Activated CD4-positive, alpha-beta T cell treated with anti-CD3 and anti-CD28 coated beads for 36 hours (primary cell): ENCODE results near the gene KLHL29. TPM values are rescaled to one million over a fixed set of nuclear protein-coding genes. Genes with fewer than 3 reads are reported as not detected.

Source experiments
- ATAC-seq: fragments of 200-7000 bp; cut with Tn5 transposase; one replicate; pipeline ENCODE4 v1.10.0; 2021; ENCODE audit warnings: mild to moderate bottlenecking, moderate library complexity
- CTCF ChIA-PET: fragments of 350-600 bp; sonication (Branson Sonifier 250); formaldehyde crosslinking; loops from one replicate; lab custom pipeline; 2021; ENCODE audit warnings: antibody characterized with exemption; lab: Charles Lee
- POLR2A ChIA-PET: fragments of 350-600 bp; sonication (Branson Sonifier 250); formaldehyde crosslinking; loops from one replicate; lab custom pipeline; 2021; ENCODE audit warnings: antibody characterized with exemption, inconsistent platforms; lab: Charles Lee
- DNase-seq: peaks from one replicate; pipeline ENCODE4 v3.0.0-alpha.2; 2020
- H3K27ac Mint-ChIP-seq: one replicate; pipeline ENCODE4 v1.8.0; 2021; ENCODE audit warnings: mixed read lengths
- H3K27me3 Mint-ChIP-seq: one replicate; pipeline ENCODE4 v1.8.0; 2021; ENCODE audit warnings: mixed read lengths
- H3K36me3 Mint-ChIP-seq: one replicate; pipeline ENCODE4 v1.8.0; 2021; ENCODE audit warnings: low read depth, mixed read lengths
- H3K4me1 Mint-ChIP-seq: one replicate; pipeline ENCODE4 v1.8.0; 2021; ENCODE audit warnings: mixed read lengths
- H3K4me3 Mint-ChIP-seq: one replicate; pipeline ENCODE4 v1.8.0; 2021; ENCODE audit warnings: mild to moderate bottlenecking, moderate library complexity, mixed read lengths
- H3K9me3 Mint-ChIP-seq: one replicate; pipeline ENCODE4 v1.8.0; 2021; ENCODE audit warnings: low read depth, mixed read lengths
- intact Hi-C, 2 experiments: fragments of 100-400 bp; cut with DNase I in 1 of 2; cut with micrococcal nuclease in 1 of 2; formaldehyde crosslinking; loops; one replicate each; pipeline versions ENCODE4 v1.14.2 to v1.15.1; 2022 to 2024; cut with DNase I, micrococcal nuclease
- total RNA-seq, 2 experiments: library from RNA; stranded (reverse); gene quantifications; one replicate each; pipeline ENCODE4 v1.2.3, GENCODE V29; 2021

The KLHL29 gene
- total RNA-seq, 2 experiments from 2014 or later = 1.7 to 2.0 TPM

DNA sequence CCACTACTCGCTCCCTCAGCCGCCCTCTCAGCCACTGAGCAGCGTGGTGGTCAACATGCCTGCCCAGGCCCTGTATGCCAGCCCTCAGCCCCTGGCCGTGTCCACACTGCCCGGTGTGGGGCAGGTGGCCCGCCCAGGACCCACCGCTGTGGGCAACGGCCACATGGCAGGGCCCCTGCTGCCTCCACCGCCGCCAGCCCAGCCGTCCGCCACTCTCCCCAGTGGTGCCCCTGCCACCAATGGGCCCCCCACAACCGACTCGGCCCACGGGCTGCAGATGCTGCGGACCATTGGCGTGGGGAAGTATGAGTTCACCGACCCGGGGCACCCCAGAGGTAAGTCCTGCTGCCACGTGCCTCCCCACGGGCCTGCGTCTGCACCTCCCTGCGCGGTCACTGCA, 257.5 kb downstream of the KLHL29 start:
- intact Hi-C loops = no loop called here
- H3K4me3 Mint-ChIP-seq = no peak overlapping the region
- H3K27ac Mint-ChIP-seq = no peak overlapping the region
- no peak for ATAC-seq
- peaks cover 6% of the 10 kb centered on the region for H3K36me3 Mint-ChIP-seq
- ChIA-PET POLR2A (no interaction called here), CTCF (no interaction called here)
- no peak for DNase-seq
- H3K9me3 Mint-ChIP-seq = no peaks in the 10 kb centered on the region
- H3K27me3 Mint-ChIP-seq = no peaks in the 10 kb centered on the region
- H3K4me1 Mint-ChIP-seq = peaks cover 5% of the 10 kb centered on the region

DNA sequence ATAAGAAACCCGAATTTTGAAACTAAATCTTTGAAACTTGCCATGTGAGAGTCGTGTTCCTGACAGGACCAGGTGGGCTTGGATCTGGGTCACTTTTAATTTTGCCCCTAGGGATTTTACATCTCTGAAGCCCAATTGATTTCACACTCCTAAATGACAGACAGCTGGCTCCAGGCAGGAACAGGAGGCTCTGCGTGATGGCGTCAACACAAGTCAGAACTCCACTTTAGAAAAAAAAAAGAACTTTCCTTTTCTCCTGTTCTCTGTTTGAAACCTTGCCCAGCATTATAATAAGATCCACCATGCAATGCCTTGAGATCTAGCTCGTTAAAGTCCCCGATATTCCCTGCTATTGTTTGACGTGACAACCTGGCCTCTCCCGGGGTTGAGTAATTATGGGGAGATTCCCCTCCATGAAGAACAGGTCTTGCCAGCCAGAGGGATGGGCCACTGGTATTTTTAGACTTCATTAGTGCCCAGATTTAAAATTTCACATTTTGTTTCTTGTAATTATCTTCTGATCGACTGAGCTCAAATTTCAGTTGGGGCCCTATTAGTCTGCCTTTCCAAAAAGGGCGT, 260.3 kb downstream of the KLHL29 start:
- Mint-ChIP-seq H3K36me3 (peaks cover 6% of the 10 kb centered on the region), H3K27ac (no peak overlapping the region), H3K4me1 (no peaks in the 10 kb centered on the region), H3K9me3 (no peaks in the 10 kb centered on the region), H3K4me3 (no peak overlapping the region), H3K27me3 (no peaks in the 10 kb centered on the region)
- DNase-seq (no peak), ATAC-seq (no peak)
- intact Hi-C loops = no loop called here
- ChIA-PET POLR2A (no interaction called here), CTCF (interaction anchor here (0.7 kb wide), 1 partner anchor 308 kb away, joined by 3 read pairs; no protein-coding TSS in a partner anchor)

DNA sequence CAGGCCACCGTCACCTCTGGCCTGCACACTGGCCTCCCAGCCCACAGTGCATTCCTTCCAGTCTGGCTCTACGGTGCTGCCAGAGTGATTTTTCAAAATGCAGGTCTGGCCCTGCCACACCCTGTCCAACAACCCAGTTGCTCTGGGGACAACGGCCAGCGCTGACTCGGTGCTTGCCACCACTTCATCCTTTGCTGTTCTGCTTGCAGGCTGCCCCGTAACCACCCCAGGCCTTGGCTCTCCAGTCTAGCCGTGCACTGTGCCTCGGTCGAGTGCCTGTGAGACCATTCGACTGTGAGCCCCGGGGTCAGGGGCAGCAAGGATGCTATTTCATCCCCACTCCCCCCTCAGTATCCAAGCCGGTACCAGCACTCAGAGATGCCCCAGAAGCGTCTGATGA, 262.6 kb downstream of the KLHL29 start:
- no peak overlapping the region for H3K27ac Mint-ChIP-seq
- no peak overlapping the region for H3K4me3 Mint-ChIP-seq
- DNase-seq = no peak
- POLR2A ChIA-PET = no interaction called here
- H3K4me1 Mint-ChIP-seq = no peaks in the 10 kb centered on the region
- CTCF ChIA-PET = no interaction called here
- peaks cover 4% of the 10 kb centered on the region for H3K36me3 Mint-ChIP-seq
- H3K27me3 Mint-ChIP-seq = no peaks in the 10 kb centered on the region
- ATAC-seq = no peak
- intact Hi-C loops = no loop called here
- H3K9me3 Mint-ChIP-seq = no peaks in the 10 kb centered on the region

DNA sequence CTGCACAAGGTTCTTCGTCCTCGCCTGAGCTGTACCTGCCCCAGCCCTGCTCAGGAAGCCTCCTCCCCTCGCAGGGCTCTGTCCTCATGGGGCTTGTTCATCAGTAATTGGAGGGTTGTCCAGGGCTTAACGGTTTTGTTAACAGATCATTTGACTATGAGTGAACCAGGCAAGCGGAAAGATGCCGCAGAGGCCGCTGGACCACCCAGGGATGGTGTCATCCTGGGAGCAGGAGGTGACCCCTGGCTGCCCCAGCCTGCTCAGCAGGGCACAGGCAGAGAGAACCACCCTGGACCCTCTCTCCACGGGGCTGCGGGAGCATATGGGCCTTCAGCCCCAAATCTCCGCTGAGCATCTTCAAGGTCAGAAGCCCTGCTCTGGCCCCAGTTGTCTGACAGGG, 264.3 kb downstream of the KLHL29 start:
- Mint-ChIP-seq H3K4me1 (no peaks in the 10 kb centered on the region), H3K4me3 (no peak overlapping the region), H3K27ac (no peak overlapping the region), H3K9me3 (no peaks in the 10 kb centered on the region), H3K27me3 (no peaks in the 10 kb centered on the region), H3K36me3 (no peaks in the 10 kb centered on the region)
- intact Hi-C loops = no loop called here
- DNase-seq = no peak
- ChIA-PET POLR2A (no interaction called here), CTCF (interaction anchor here (0.6 to 0.8 kb wide), 2 partner anchors 7 to 11 kb away, joined by 3 read pairs; no protein-coding TSS in a partner anchor)
- no peak for ATAC-seq

DNA sequence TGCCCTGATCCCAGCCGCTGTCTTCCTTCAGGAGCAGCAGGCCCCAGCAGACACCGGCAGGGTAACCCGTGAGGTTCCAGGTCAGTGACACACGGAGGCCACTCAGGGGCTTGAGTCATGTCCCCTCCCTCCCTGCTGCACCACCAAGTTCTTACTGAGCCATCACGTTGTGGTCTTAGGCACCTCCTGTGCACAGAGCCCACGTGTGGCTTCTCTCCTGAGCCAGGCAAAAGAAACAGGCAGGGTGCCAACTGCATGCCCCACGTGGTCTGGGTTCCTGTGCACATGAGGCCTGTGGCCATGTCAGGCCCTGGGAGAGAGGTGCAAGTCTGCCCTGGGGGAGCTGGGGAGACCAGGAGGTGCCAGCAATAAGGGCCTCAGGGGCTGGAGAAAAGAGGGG, 264.8 kb downstream of the KLHL29 start:
- ChIA-PET CTCF (interaction anchor here (0.8 kb wide), 1 partner anchor 11 kb away, joined by 3 read pairs; no protein-coding TSS in a partner anchor), POLR2A (no interaction called here)
- Mint-ChIP-seq H3K4me3 (no peak overlapping the region), H3K9me3 (no peaks in the 10 kb centered on the region), H3K27me3 (no peaks in the 10 kb centered on the region), H3K4me1 (no peaks in the 10 kb centered on the region), H3K27ac (no peak overlapping the region), H3K36me3 (no peaks in the 10 kb centered on the region)
- peak; percentile 48 for DNase-seq
- peak; percentile 74 for ATAC-seq
- intact Hi-C loops = no loop called here

DNA sequence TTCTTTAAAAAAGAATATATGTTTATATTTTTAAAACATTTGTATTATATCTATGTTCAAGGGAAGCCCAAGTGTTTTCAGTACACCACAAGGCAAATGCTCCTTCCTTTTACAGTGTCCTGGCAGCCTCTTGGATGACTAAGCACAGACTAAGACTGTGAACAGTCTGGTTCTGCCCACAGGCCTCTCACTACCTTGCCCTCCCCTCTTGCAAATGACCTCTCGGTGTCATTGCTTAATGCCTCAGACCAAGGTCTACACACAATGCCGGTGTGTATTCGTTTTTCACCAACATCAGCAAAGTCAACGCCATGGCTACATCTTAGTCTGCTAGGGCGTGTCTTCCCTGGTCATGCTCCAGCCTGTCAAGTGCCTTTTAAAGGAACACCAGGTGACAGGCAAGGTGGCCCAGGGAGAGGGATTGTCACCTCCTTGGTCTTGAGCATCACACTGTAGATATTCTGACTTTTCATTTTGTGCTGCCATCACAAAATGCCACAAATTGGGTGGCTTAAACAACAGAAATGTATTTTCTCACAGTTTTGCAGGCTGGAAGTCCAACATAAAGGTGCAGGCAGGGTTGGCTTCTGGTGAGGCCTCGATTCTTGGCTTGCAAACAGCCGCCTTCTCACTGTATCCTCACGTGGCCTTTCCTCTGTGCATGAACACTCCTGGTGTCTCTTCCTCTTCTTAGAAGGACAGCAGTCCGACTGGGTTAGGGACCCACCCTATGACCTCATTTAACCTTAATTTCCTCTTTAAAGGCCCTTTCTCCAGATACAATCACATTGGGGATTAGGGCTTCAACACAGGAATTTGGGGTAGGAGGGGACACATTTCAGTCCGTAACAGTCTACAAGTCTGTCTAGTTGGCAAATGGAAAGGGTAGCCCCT, 266.5 kb downstream of the KLHL29 start:
- Mint-ChIP-seq H3K4me3 (no peak overlapping the region), H3K36me3 (no peaks in the 10 kb centered on the region), H3K4me1 (no peaks in the 10 kb centered on the region), H3K9me3 (no peaks in the 10 kb centered on the region), H3K27ac (no peak overlapping the region), H3K27me3 (no peaks in the 10 kb centered on the region)
- intact Hi-C loops = no loop called here
- DNase-seq (no peak), ATAC-seq (no peak)
- CTCF ChIA-PET = interaction anchor here (0.6 kb wide), 1 partner anchor 394 kb away, joined by 4 read pairs; no protein-coding TSS in a partner anchor
- POLR2A ChIA-PET = no interaction called here

DNA sequence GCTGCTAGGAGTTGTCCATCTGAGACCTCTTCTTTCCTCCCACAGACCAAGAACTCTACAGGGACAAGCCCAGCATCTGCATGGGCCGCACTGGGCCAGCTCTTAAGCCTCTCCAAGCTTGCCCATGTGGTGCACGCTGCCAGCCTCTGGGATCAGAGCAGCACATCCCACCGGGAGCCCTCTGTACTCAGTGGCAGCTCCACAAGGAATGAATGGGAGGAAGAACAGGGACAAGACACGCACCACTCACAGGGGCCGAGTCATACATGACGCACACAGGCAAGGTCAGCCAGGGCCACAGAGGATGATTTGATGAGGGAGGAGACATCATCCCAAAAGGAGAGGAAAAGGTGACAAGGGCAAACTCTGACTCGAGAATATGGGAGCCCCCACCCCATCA, 268.3 kb downstream of the KLHL29 start:
- no peaks in the 10 kb centered on the region for H3K9me3 Mint-ChIP-seq
- POLR2A ChIA-PET = no interaction called here
- no peaks in the 10 kb centered on the region for H3K36me3 Mint-ChIP-seq
- CTCF ChIA-PET = interaction anchor here (1.9 kb wide), 1 partner anchor 31 kb away, joined by 4 read pairs; no protein-coding TSS in a partner anchor
- intact Hi-C loops = no loop called here
- ATAC-seq (no peak), DNase-seq (no peak)
- no peak overlapping the region for H3K4me3 Mint-ChIP-seq
- peaks cover 2% of the 10 kb centered on the region for H3K27me3 Mint-ChIP-seq
- peaks cover 1% of the 10 kb centered on the region for H3K4me1 Mint-ChIP-seq
- no peak overlapping the region for H3K27ac Mint-ChIP-seq

DNA sequence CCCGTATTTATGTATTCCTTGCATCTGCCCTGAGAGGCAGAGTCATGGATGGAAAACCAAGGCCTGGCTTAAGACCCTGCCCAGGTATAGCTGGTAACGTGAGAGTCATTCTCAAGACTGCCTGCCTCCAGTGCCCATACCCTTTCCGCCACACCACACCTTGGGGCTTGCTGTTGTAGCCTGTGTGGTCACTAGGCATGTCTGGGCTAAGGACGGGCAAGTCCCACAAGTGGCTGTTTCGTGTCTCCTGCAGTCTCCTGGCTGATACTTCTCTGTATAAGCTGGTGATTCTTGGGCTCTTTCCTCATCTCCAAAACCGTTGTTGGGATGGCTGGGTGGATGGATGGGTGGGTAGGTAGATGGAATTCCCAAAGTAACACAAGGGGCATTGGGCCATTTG, 269.8 kb downstream of the KLHL29 start:
- Mint-ChIP-seq H3K27me3 (peaks cover 2% of the 10 kb centered on the region), H3K4me1 (peaks cover 8% of the 10 kb centered on the region), H3K9me3 (no peaks in the 10 kb centered on the region), H3K36me3 (no peaks in the 10 kb centered on the region), H3K27ac (no peak overlapping the region), H3K4me3 (no peak overlapping the region)
- CTCF ChIA-PET = no interaction called here
- ATAC-seq (no peak), DNase-seq (no peak)
- intact Hi-C loops = no loop called here
- POLR2A ChIA-PET = no interaction called here

DNA sequence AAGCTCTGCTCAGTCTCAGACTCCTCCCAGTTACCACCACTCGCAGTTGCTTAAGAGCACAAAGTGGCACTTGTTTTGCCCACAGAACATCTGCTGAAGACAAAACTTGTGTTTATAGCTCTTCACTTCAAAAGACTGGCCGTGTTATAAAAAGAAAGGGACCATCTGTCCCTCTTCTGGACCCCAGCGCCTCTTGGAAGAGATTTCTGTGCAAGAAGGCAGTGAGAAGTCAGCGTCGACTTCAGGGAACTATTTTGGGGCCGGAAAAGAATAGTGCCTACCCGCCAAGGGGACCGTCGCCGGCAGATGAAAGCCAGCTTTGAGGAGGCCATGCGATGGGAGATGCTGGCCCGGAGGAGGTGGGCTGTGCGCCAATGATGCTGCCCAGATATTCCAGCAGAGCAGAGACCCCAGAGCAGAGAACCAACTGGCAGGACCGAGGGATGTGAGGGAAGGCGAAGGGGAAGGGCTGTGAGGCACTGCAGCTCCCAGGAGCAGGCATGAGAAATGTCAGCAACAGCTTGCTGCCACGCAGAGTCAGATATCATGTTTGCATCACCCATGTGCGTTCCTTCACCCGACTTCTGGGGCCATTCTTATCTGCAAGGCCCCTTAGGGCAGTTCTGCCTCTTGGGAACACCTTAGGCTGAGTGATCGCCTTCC, 271.1 kb downstream of the KLHL29 start:
- H3K27me3 Mint-ChIP-seq = peaks cover 2% of the 10 kb centered on the region
- intact Hi-C loops = no loop called here
- no peaks in the 10 kb centered on the region for H3K36me3 Mint-ChIP-seq
- no peak for ATAC-seq
- H3K4me3 Mint-ChIP-seq = no peak overlapping the region
- POLR2A ChIA-PET = no interaction called here
- no peak overlapping the region for H3K27ac Mint-ChIP-seq
- no peaks in the 10 kb centered on the region for H3K9me3 Mint-ChIP-seq
- DNase-seq = no peak
- CTCF ChIA-PET = no interaction called here
- peaks cover 8% of the 10 kb centered on the region for H3K4me1 Mint-ChIP-seq

DNA sequence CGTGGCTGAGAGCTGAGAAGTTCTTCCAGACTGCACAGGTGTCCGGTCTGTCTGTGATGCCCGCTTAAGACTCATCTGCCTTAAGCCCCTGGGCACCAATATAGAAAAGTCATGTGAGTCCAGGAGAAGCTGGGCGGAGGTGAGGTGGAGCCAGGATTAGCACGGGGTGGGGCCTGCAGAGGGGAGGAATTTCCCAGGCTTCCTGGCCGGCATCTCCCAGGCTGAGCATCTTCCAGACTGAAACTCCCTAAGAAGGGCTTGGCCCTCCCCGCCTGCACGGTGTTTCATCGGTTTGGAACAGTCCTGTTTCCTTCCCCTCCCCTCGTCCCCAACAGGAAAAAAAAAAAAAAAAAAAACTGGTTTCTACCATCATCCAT, 271.6 kb downstream of the KLHL29 start:
- H3K27me3 Mint-ChIP-seq = peaks cover 2% of the 10 kb centered on the region
- peaks cover 8% of the 10 kb centered on the region for H3K4me1 Mint-ChIP-seq
- ChIA-PET POLR2A (no interaction called here), CTCF (interaction anchor here (0.6 kb wide), 1 partner anchor 8 kb away, joined by 3 read pairs; no protein-coding TSS in a partner anchor)
- intact Hi-C loops = no loop called here
- no peak overlapping the region for H3K4me3 Mint-ChIP-seq
- no peak for DNase-seq
- no peaks in the 10 kb centered on the region for H3K9me3 Mint-ChIP-seq
- ATAC-seq = no peak
- no peaks in the 10 kb centered on the region for H3K36me3 Mint-ChIP-seq
- no peak overlapping the region for H3K27ac Mint-ChIP-seq

DNA sequence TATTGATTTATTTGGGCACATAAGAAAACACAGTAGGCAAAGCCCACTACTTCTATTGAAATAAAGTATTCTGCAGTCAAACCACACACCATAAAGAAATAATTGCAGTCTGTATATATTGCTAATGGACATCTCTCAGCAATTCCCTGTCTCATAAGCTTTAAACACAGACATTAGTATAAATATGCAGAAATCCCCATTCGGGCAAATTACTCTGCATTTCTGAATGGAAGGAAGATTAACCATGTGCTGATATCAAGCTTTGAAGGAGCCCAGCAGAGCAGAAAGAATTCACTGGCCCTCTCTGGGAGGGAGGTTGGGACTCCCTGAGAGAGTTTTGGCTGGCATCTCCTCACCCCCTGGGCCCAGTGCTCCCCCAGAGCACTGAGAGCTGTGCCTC, 272.4 kb downstream of the KLHL29 start:
- no peak for ATAC-seq
- H3K4me1 Mint-ChIP-seq = peaks cover 8% of the 10 kb centered on the region

More for the DNA sequence above, 272.4 kb downstream of the KLHL29 start:
- peaks cover 5% of the 10 kb centered on the region for H3K27me3 Mint-ChIP-seq
- POLR2A ChIA-PET = no interaction called here
- no peaks in the 10 kb centered on the region for H3K9me3 Mint-ChIP-seq
- H3K27ac Mint-ChIP-seq = no peak overlapping the region
- H3K36me3 Mint-ChIP-seq = no peaks in the 10 kb centered on the region
- H3K4me3 Mint-ChIP-seq = no peak overlapping the region
- intact Hi-C loops = no loop called here
- no peak for DNase-seq
- CTCF ChIA-PET = no interaction called here
